HepG2 (cell line): Measurements from ENCODE around the gene DNAL4.

Experiments
- ATF2 ChIP-seq: sonication (generic); formaldehyde crosslinking; IDR thresholded peaks from 2 replicates; pipeline ENCODE4 v1.4.0; 2020; ENCODE audit warnings: missing genetic modification reagents
- CHD2 ChIP-seq: IDR thresholded peaks from 2 replicates; pipeline ENCODE4 v1.6.1; 2011; ENCODE audit warnings: low read depth, low read length, improper control_type of control experiment
- EZH2 ChIP-seq: conservative IDR thresholded peaks from 2 replicates; pipeline ENCODE4 v1.6.1; 2012; ENCODE audit warnings: mild to moderate bottlenecking, low read depth, low read length, moderate library complexity
- HDAC1 ChIP-seq: sonication (generic); formaldehyde crosslinking; IDR thresholded peaks from 2 replicates; pipeline ENCODE4 v1.5.1; 2020; ENCODE audit warnings: mild to moderate bottlenecking, missing genetic modification reagents
- ISX ChIP-seq: sonication (generic); formaldehyde crosslinking; conservative IDR thresholded peaks from 2 replicates; pipeline ENCODE4 v1.5.0; 2020; ENCODE audit warnings: missing genetic modification reagents
- KLF16 ChIP-seq, 2 experiments: sonication (generic) in 1 of 2; formaldehyde crosslinking in 1 of 2; IDR thresholded peaks; 2 replicates each; pipeline versions ENCODE4 v1.6.1 to v1.8.0; 2016 to 2023; ENCODE audit warnings: missing genetic modification reagents in 2 of 2, missing compliant biosample characterization in 1 of 2
- MAX ChIP-seq: IDR thresholded peaks from 2 replicates; pipeline ENCODE4 v1.6.1; 2012; ENCODE audit warnings: inconsistent platforms
- POLR2A ChIP-seq, 2 experiments: IDR thresholded peaks; 2 replicates each; pipeline ENCODE4 v1.6.1; 2011; ENCODE audit warnings: low read depth in 2 of 2, low read length in 2 of 2, mild to moderate bottlenecking in 1 of 2, moderate library complexity in 1 of 2; ENCODE audit not compliant: insufficient read depth in 1 of 2
- RAD21 ChIP-seq: fragments of 450-650 bp; formaldehyde crosslinking; IDR thresholded peaks from 2 replicates; pipeline ENCODE4 v1.5.0; 2020; ENCODE audit warnings: mild to moderate bottlenecking
- TCF7L2 ChIP-seq: IDR thresholded peaks from 2 replicates; pipeline ENCODE4 v1.6.1; 2011; ENCODE audit warnings: mild to moderate bottlenecking, low read depth, low read length, moderate library complexity
- ZNF232 ChIP-seq: sonication (generic); formaldehyde crosslinking; IDR thresholded peaks from 2 replicates; pipeline ENCODE4 v1.4.0; 2020; ENCODE audit warnings: missing genetic modification reagents, borderline replicate concordance
- ZNF274 ChIP-seq: sonication (generic); formaldehyde crosslinking; IDR thresholded peaks from 2 replicates; pipeline ENCODE4 v1.5.1; 2020; ENCODE audit warnings: mild to moderate bottlenecking, missing genetic modification reagents

- TF ChIP-seq TCF7L2, result no peak
- TF ChIP-seq RAD21 (CRISPR knock-in tag), result peak; percentile 73
- peak; percentile 23; the same call in 1 of the 2 replicates for TF ChIP-seq ATF2 (CRISPR knock-in tag)
- TF ChIP-seq EZH2, result no peak
- TF ChIP-seq MAX, result 0 out of 2 replicates have a peak, but pooled peaks have one; percentile 18
- no peak for TF ChIP-seq CHD2
- TF ChIP-seq ZNF232, result no peak
- TF ChIP-seq ISX (CRISPR knock-in tag), result no peak
- peak; percentile 54; the same call in 1 of the 2 replicates for TF ChIP-seq HDAC1 (CRISPR knock-in tag)
- TF ChIP-seq POLR2A (IDR thresholded peaks at IDR 0.05; ENCODE audit: insufficient read depth in 1 of 2, low read depth in 2 of 2, low read length in 2 of 2), result no peak
- no peak for TF ChIP-seq ZNF274 (CRISPR knock-in tag)
- TF ChIP-seq KLF16 (CRISPR knock-in tag; IDR thresholded peaks at IDR 0.05), result no peak
Observed at GRCh38 chr22:38766076-38766777, 27.7 kb downstream of the DNAL4 start.
